NB4 (cell line): Measurements from ENCODE around the gene CACNB3.

ENCODE experiments used
- DNase-seq: peaks from one replicate; pipeline ENCODE4 v3.0.0; 2010; ENCODE audit warnings: low read depth
- H3K4me3 ChIP-seq: one replicate; pipeline ENCODE4 v1.5.1; 2011; ENCODE audit warnings: mild to moderate bottlenecking, low read depth, low read length, moderate library complexity
- CTCF ChIP-seq: IDR thresholded peaks from one replicate; pipeline ENCODE4 v1.5.1; 2012; ENCODE audit warnings: low read depth, low read length
- MAX ChIP-seq: IDR thresholded peaks from 2 replicates; pipeline ENCODE4 v1.6.1; 2011; ENCODE audit warnings: low read depth, low read length
- MYC ChIP-seq: IDR thresholded peaks from 2 replicates; pipeline ENCODE4 v1.6.1; 2011; ENCODE audit warnings: low read depth, low read length
- POLR2A ChIP-seq: IDR thresholded peaks from 2 replicates; pipeline ENCODE4 v1.6.1; 2011; ENCODE audit warnings: mild to moderate bottlenecking; ENCODE audit not compliant: insufficient read length; ENCODE audit errors: extremely low read depth

CACNB3 gene

GRCh38 chr12:48818831-48819590 lies 715 bp downstream of the CACNB3 start:
- no peak overlapping the region for H3K4me3 ChIP-seq
- DNase-seq, result no peak

DNA sequence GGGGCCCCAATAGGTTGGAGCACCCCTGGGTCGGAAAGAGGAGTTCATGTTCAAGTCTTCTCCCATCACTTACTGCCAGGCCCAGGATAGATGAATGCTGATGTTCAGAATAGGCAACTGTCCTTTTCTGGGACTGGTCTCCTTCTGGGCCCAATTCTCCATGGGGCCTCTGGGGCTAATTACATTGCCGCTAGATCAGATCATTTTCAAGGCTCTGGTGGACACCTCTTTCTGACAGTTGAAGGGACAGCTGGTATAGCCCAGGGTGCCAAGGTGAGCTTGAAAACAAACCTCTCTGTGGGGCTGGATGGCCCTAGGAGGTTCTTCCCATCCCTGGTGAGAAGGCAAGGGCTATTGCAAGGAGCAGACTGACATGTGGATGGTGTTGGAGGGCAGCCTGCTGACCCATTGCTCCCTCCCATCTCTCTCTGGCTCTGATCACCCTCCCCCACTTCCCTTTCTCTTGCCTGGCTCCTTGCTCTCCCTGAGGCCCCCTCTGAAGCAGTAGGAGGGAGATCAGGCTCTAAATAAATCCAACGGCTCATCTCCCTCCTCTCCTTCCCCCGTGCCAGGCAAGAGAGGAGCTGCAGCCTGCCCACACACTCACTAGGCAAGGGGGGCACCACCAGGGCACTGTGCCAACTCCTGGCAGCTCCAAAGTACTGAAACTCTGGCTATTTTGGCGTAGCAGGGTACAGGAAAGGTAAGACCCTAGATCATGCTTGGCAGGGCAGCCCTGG lies 1.9 kb downstream of the CACNB3 start:
- no peak overlapping the region for H3K4me3 ChIP-seq
- TF ChIP-seq CTCF, result no peak
- no peak for TF ChIP-seq POLR2A
- no peak for TF ChIP-seq MAX
- no peak for TF ChIP-seq MYC
- DNase-seq, result no peak

More at GRCh38 chr12:48818831-48819590, 715 bp downstream of the CACNB3 start:
- TF ChIP-seq CTCF (no peak), MAX (no peak), POLR2A (no peak), MYC (no peak)

GRCh38 chr12:48822139-48822538 lies 3.8 kb downstream of the CACNB3 start:
- no peak for TF ChIP-seq CTCF
- TF ChIP-seq MYC, result no peak
- no peak for TF ChIP-seq MAX
- TF ChIP-seq POLR2A, result no peak
- DNase-seq, result no peak
- H3K4me3 ChIP-seq, result no peak overlapping the region

DNA sequence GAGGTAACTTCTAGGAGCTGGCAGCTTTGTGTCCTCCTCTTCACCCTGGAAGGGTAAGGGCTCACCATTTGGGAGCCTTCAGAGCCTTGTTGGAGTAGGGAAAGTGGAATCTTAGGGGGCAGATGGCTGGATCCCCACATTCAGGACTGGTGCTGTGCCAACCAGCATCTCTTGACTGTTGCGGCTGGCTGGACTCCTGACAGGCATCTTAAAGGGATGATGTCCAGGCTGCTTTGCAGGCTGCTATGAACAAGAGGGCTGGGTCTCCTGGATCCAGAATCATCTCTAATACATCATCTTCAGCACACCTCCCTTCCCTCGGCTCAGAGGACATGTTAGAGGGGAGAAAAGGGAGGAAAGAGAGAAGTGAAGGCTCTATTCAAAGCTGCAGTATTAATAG lies 4.4 kb downstream of the CACNB3 start:
- no peak overlapping the region for H3K4me3 ChIP-seq
- no peak for DNase-seq
- TF ChIP-seq CTCF, result no peak
- no peak for TF ChIP-seq MAX
- TF ChIP-seq POLR2A, result no peak
- no peak for TF ChIP-seq MYC

DNA sequence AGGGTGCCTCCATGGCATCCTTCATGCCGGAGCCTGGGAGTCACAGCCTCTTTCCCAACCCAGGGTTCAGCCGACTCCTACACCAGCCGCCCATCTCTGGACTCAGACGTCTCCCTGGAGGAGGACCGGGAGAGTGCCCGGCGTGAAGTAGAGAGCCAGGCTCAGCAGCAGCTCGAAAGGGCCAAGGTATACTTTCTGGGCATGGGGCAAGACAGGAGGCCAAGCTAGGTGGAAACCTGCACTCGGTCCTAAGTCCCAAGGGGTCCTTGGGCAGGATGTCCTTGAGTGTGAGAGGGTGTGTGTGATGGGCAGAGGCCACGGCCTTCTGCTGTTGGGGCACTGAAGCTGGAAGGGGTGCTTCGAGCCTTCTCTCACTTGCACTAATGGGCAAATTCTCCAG lies 5.0 kb downstream of the CACNB3 start:
- TF ChIP-seq MYC (no peak), POLR2A (no peak)
- DNase-seq, result no peak
- no peak overlapping the region for H3K4me3 ChIP-seq

DNA sequence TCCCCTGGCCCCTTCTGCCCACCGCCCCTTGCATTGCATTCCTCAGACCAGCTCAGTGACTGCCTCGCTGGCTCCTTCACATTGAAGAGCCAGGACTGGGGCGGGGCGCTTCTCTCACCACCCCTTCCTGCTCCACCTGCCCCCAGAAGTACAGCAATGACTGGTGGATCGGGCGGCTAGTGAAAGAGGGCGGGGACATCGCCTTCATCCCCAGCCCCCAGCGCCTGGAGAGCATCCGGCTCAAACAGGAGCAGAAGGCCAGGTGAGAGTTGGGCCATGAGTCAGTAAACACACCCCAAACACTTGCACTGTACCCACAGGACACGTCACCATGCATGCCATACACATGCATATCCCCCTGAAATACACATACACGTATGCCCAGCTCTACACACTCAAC lies 5.8 kb downstream of the CACNB3 start:
- no peak for TF ChIP-seq CTCF
- TF ChIP-seq MAX, result no peak
- no peak for TF ChIP-seq MYC
- no peak for TF ChIP-seq POLR2A
- DNase-seq, result no peak
- H3K4me3 ChIP-seq, result no peak overlapping the region
